ENCODE results near the gene ANKRD34B.

DNA sequence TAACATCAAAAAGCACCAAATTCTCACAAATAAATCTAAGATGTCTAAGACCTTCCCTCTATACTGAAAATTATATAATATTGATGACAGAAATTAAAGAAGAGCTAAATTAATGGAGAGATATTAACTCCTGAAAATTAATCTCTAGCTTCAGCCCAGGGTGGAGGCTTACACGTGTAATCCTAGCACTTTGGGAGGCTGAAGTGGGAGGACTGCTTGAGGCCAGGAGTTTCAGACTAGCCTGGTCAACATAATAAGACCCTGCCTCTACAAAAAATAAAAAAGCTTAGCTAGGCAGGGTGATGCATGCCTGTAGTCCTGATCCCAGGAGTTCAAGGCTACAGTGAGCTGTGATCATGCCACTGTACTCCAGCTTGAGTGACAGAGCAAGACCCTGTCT lies 39.6 kb upstream of the ANKRD34B start:
- TF ChIP-seq POLR2A (IDR thresholded peaks at IDR 0.05; ENCODE audit: low read length) (no peak), GATA1 (IDR thresholded peaks at IDR 0.05; ENCODE audit: low read depth, low read length) (no peak)
